Pancreas (tissue), 10 donors: ENCODE results near the gene KRTAP2-3. TPM values are rescaled to one million over a fixed set of nuclear protein-coding genes. Genes with fewer than 3 reads are reported as not detected.

ENCODE experiments used
- ATAC-seq, 4 donors: fragments of 200-7000 bp; cut with Tn5 transposase; one replicate each; pipeline versions ENCODE4 v1.8.0 to v1.9.1; 2020; ENCODE audit warnings: mild to moderate bottlenecking in 4 of 4, moderate library complexity in 4 of 4
- DNase-seq, 6 donors: peaks; one replicate each; pipeline ENCODE4 v3.0.0-alpha.2; 2020
- FAIRE-seq: peaks from 2 replicates; lab custom pipeline; 2012; peaks lifted over from hg19 to GRCh38; lab: Jason Lieb, UNC
- H3K27ac ChIP-seq, 4 donors: fragments of 200-600 bp; sonication (generic); 1 replicate in 3 of 4; 2 replicates in 1 of 4; pipeline versions ENCODE4 v1.5.0 to v1.8.0; 2020
- H3K27me3 ChIP-seq, 4 donors: fragments of 200-600 bp; one replicate each; pipeline ENCODE4 v1.8.0; 2021
- H3K36me3 ChIP-seq, 3 donors: fragments of 200-600 bp; sonication (generic) in 1 of 3; one replicate each; pipeline versions ENCODE4 v1.5.0 to v1.8.0; 2020 to 2021
- H3K4me1 ChIP-seq, 3 donors: fragments of 200-600 bp; one replicate each; pipeline ENCODE4 v1.8.0; 2021
- H3K4me3 ChIP-seq, 4 donors: fragments of 200-600 bp; sonication (generic) in 2 of 4; one replicate each; pipeline versions ENCODE4 v1.5.0 to v1.8.0; 2020 to 2021
- H3K9me3 ChIP-seq, 4 donors: fragments of 200-600 bp; one replicate each; pipeline ENCODE4 v1.8.0; 2021
- WGBS, 2 donors: extraction: QIAGEN DNeasy Blood & Tissue Kit; methylation state at CpG; one replicate each; pipeline ENCODE4 v1.1.7; 2013; 5-methylcytosine and 5-hydroxymethylcytosine counted together
- intact Hi-C, 3 donors: fragments of 100-400 bp; cut with DNase I; formaldehyde crosslinking; loops; one replicate each; pipeline versions ENCODE4 v1.11.1 to v1.14.2; 2022
- polyA plus RNA-seq, 2 donors: library from polyadenylated mRNA; stranded (reverse); fragments of 200-250 nt; gene quantifications; one replicate each; pipeline ENCODE4 v1.2.3, GENCODE V29; 2013
- total RNA-seq, 6 donors: library from RNA; stranded (reverse); fragmentation: NEBNext Ultra II Directional in 4 of 6; extraction: Animal tissue kit (Norgen Biotek cat#: 25700) in 4 of 6; gene quantifications; one replicate each; pipeline versions ENCODE4 v1.2.1 to v1.2.4, GENCODE V29; 2021 to 2023
- TF ChIP-seq, protein P1 (sequence below), 4 donors: fragments of 200-600 bp; sonication (generic) in 3 of 4; IDR thresholded peaks; one replicate each; pipeline versions ENCODE4 v1.5.0 to v1.8.0; 2021; ENCODE audit warnings: antibody characterized with exemption in 4 of 4
- donor health status: healthy with polysubstance abuse.
- donor health status: DM: no; HTN: no; CAD: no; lungs with moderate emphysema.
- donor health status: DM: no; HTN: no; CAD: no.
- donor health status: control.
- donor health status: control.
- donor health status: Bipolar disorder and iron deficiency.
- donor health status: DM: yes; HTN: yes; CAD: no.
- donor health status: DM: no; HTN: no; CAD: no.
- donor health status: DM: no; HTN: no; CAD: no.
- donor health status: DM: yes; HTN: yes; CAD: no.

KRTAP2-3 gene
- total and polyA plus RNA-seq, 8 donors, result not detected

GRCh38 chr17:41016578-41017215 is 43.2 kb downstream of the KRTAP2-3 start:
- Histone ChIP-seq H3K27me3 (peaks cover 0 to 4% (median 0%) of the 10 kb centered on the region in 4 donors), H3K9me3 (no peaks in the 10 kb centered on the region), H3K4me1 (no peaks in the 10 kb centered on the region), H3K4me3 (no peak overlapping the region), H3K27ac (no peak overlapping the region), H3K36me3 (no peaks in the 10 kb centered on the region)
- TF ChIP-seq, protein P1, sequence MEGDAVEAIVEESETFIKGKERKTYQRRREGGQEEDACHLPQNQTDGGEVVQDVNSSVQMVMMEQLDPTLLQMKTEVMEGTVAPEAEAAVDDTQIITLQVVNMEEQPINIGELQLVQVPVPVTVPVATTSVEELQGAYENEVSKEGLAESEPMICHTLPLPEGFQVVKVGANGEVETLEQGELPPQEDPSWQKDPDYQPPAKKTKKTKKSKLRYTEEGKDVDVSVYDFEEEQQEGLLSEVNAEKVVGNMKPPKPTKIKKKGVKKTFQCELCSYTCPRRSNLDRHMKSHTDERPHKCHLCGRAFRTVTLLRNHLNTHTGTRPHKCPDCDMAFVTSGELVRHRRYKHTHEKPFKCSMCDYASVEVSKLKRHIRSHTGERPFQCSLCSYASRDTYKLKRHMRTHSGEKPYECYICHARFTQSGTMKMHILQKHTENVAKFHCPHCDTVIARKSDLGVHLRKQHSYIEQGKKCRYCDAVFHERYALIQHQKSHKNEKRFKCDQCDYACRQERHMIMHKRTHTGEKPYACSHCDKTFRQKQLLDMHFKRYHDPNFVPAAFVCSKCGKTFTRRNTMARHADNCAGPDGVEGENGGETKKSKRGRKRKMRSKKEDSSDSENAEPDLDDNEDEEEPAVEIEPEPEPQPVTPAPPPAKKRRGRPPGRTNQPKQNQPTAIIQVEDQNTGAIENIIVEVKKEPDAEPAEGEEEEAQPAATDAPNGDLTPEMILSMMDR (IDR thresholded peaks at IDR 0.05), result no peak
- WGBS, 2 donors, result 67 to 70% methylated on average over 13 of the region's 13 CpGs
- intact Hi-C loops, result no loop called here
- ATAC-seq (no peak), DNase-seq (no peak), FAIRE-seq (no peak)

GRCh38 chr17:41015454-41015853 is 44.5 kb downstream of the KRTAP2-3 start:
- no peak overlapping the region for H3K4me3 ChIP-seq
- H3K36me3 ChIP-seq, result no peaks in the 10 kb centered on the region
- H3K9me3 ChIP-seq, result no peaks in the 10 kb centered on the region
- ATAC-seq (no peak), FAIRE-seq (no peak), DNase-seq (no peak)
- WGBS, 2 donors, result 58 to 75% methylated on average over 7 of the region's 7 CpGs
- TF ChIP-seq, protein P1 (IDR thresholded peaks at IDR 0.05), result no peak
- H3K27me3 ChIP-seq, result peaks cover 0 to 4% (median 0%) of the 10 kb centered on the region in 4 donors
- no peaks in the 10 kb centered on the region for H3K4me1 ChIP-seq
- no peak overlapping the region for H3K27ac ChIP-seq
- intact Hi-C loops, result no loop called here

GRCh38 chr17:41013606-41014005 is 46.3 kb downstream of the KRTAP2-3 start:
- FAIRE-seq (no peak), DNase-seq (no peak), ATAC-seq (no peak)
- no peaks in the 10 kb centered on the region for H3K4me1 ChIP-seq
- 29 to 37% methylated on average over 1 of the region's 1 CpG for WGBS, 2 donors
- TF ChIP-seq, protein P1 (IDR thresholded peaks at IDR 0.05), result no peak
- no peaks in the 10 kb centered on the region for H3K27me3 ChIP-seq
- no peaks in the 10 kb centered on the region for H3K36me3 ChIP-seq
- intact Hi-C loops, result no loop called here
- H3K4me3 ChIP-seq, result no peak overlapping the region
- H3K27ac ChIP-seq, result no peak overlapping the region
- H3K9me3 ChIP-seq, result no peaks in the 10 kb centered on the region

- no peak for DNase-seq
These were observed 46.7 kb downstream of the KRTAP2-3 start for GRCh38 chr17:41013181-41013580.

More at GRCh38 chr17:41013181-41013580, 46.7 kb downstream of the KRTAP2-3 start:
- ATAC-seq (no peak), FAIRE-seq (no peak)
- WGBS, 2 donors, result 70 to 84% methylated on average over 3 of the region's 3 CpGs
- TF ChIP-seq, protein P1 (IDR thresholded peaks at IDR 0.05), result no peak
- H3K4me1 ChIP-seq, result no peaks in the 10 kb centered on the region
- H3K4me3 ChIP-seq, result no peak overlapping the region
- no peak overlapping the region for H3K27ac ChIP-seq
- H3K36me3 ChIP-seq, result no peaks in the 10 kb centered on the region
- H3K27me3 ChIP-seq, result no peaks in the 10 kb centered on the region
- no peaks in the 10 kb centered on the region for H3K9me3 ChIP-seq
- intact Hi-C loops, result no loop called here
